ENCODE data around the gene SNTG2.

Gene SNTG2

DNA sequence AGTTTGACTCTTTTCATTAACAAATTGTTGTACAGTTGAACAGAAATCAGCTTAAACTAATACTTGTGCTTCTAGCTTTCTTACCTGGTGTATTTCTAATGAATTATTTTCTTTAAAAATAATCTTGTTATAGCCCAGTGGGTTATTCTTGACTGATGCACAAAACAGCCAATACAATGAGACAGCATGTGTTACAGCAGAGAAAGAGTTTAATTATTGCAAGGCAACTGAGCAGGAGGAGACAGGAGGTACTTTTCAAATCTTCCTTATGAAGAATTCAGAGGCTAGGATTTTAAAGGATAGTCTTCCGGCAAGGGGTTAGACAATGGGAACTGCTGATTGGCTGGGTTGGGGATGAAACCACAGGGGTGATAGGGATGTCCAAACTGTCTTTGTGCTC is 398.1 kb downstream of the SNTG2 start:
- no peaks in the 10 kb centered on the region for H3K36me3 ChIP-seq (ENCODE audit: control insufficient read depth, low read depth, low read length)
- no peak overlapping the region for H3K9ac ChIP-seq (ENCODE audit: low read length)
- H3K9me3 ChIP-seq (ENCODE audit: control insufficient read depth, low read depth, low read length): no peaks in the 10 kb centered on the region
- no peak overlapping the region for H3K4me3 ChIP-seq (ENCODE audit: low read length)
- H3K4me1 ChIP-seq (ENCODE audit: control insufficient read depth, low read depth, low read length): no peaks in the 10 kb centered on the region
- H3K27me3 ChIP-seq (ENCODE audit: control insufficient read depth, insufficient read depth, low read length): no peaks in the 10 kb centered on the region
- H3K27ac ChIP-seq (ENCODE audit: low read length): no peak overlapping the region

DNA sequence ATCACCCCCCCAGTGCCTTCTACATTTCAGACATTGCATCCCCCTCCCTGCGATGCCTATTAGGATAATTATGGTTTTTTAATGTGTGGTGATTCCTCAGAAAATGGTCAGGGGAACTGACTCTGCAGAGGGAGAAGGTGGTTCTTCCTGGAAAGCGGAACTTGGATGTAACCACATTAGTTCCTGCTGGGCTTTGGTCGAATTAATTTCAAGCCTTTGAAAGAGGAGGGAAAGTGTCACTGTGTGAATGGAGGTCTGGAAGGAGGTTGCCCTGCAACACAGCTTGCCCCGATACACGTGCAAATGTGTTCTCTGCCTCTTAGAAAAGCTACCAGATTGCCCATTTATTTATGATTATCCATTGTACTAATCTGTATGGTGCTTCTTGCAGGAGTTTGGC is 399.5 kb downstream of the SNTG2 start:
- Histone ChIP-seq H3K9ac (ENCODE audit: low read length) (no peak overlapping the region), H3K4me3 (ENCODE audit: low read length) (no peak overlapping the region), H3K4me1 (ENCODE audit: control insufficient read depth, low read depth, low read length) (no peaks in the 10 kb centered on the region), H3K36me3 (ENCODE audit: control insufficient read depth, low read depth, low read length) (no peaks in the 10 kb centered on the region), H3K9me3 (ENCODE audit: control insufficient read depth, low read depth, low read length) (no peaks in the 10 kb centered on the region), H3K27me3 (ENCODE audit: control insufficient read depth, insufficient read depth, low read length) (no peaks in the 10 kb centered on the region), H3K27ac (ENCODE audit: low read length) (no peak overlapping the region)

DNA sequence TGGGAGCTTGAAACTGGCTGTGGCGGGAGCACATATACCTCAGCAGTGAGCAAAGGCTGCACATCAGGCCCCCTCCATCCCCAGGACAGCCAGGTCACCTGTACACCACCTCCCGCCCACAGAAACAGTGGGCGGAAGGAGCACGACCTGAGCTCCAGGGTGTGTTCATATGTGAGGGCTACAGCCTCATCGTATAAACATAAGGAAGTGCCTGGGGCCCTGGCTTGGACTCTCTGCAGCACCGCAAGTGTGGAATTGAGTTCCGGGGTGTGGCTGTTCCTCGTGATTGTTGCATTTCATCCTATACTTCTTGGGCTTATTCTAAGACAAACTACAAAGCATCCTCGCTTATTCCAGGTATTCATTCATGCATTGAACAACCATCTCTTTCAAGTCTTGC is 402.5 kb downstream of the SNTG2 start:
- Histone ChIP-seq H3K9ac (ENCODE audit: low read length) (no peak overlapping the region), H3K4me1 (ENCODE audit: control insufficient read depth, low read depth, low read length) (no peaks in the 10 kb centered on the region), H3K27me3 (ENCODE audit: control insufficient read depth, insufficient read depth, low read length) (no peaks in the 10 kb centered on the region), H3K4me3 (ENCODE audit: low read length) (no peak overlapping the region), H3K9me3 (ENCODE audit: control insufficient read depth, low read depth, low read length) (no peaks in the 10 kb centered on the region), H3K36me3 (ENCODE audit: control insufficient read depth, low read depth, low read length) (no peaks in the 10 kb centered on the region), H3K27ac (ENCODE audit: low read length) (no peak overlapping the region)

DNA sequence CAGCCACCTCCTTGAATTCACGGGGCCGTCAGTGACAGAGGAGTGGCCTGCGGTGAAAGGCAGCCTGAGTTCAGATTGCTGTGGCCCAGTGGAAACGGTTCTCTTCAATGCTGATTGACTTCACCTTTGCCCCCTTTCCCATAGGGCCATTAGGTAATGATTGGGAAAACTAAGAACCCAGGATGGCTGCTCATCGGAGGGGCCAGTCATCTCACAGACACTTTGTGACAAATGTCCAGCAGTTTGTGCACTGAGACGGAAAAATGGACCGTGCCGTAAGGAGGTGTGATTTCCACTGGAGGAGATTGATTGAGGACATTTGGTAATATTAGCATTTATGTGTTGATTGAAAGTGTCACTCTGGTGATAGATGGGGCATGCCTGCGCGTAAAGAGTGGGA is 402.9 kb downstream of the SNTG2 start:
- H3K4me3 ChIP-seq (ENCODE audit: low read length): no peak overlapping the region
- no peaks in the 10 kb centered on the region for H3K9me3 ChIP-seq (ENCODE audit: control insufficient read depth, low read depth, low read length)
- H3K36me3 ChIP-seq (ENCODE audit: control insufficient read depth, low read depth, low read length): no peaks in the 10 kb centered on the region
- no peaks in the 10 kb centered on the region for H3K27me3 ChIP-seq (ENCODE audit: control insufficient read depth, insufficient read depth, low read length)
- H3K27ac ChIP-seq (ENCODE audit: low read length): no peak overlapping the region
- no peak overlapping the region for H3K9ac ChIP-seq (ENCODE audit: low read length)
- H3K4me1 ChIP-seq (ENCODE audit: control insufficient read depth, low read depth, low read length): no peaks in the 10 kb centered on the region

DNA sequence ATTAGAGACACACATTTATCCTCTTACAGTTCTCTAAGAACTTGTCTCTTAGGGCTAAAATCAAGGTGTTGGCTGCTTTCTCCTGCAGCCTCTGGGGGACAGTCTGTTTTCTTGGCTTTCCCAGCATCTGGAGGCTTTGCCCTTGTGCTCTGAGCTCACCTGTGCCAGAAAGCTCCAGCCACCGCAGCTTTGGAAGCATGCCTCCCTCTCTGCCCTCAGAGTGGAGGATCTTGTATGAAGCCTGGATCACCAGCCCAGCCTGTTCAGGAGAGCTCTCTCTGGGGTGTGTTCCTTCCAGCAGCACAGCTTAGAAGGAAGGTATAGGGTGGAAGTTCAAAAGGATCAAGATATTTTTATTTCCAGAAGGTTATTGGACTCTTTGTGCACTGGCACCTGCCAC is 409.5 kb downstream of the SNTG2 start:
- Histone ChIP-seq H3K36me3 (ENCODE audit: control insufficient read depth, low read depth, low read length) (no peaks in the 10 kb centered on the region), H3K27ac (ENCODE audit: low read length) (no peak overlapping the region), H3K4me1 (ENCODE audit: control insufficient read depth, low read depth, low read length) (peaks cover 1% of the 10 kb centered on the region), H3K9ac (ENCODE audit: low read length) (no peak overlapping the region), H3K9me3 (ENCODE audit: control insufficient read depth, low read depth, low read length) (no peaks in the 10 kb centered on the region), H3K4me3 (ENCODE audit: low read length) (no peak overlapping the region), H3K27me3 (ENCODE audit: control insufficient read depth, insufficient read depth, low read length) (no peaks in the 10 kb centered on the region)

DNA sequence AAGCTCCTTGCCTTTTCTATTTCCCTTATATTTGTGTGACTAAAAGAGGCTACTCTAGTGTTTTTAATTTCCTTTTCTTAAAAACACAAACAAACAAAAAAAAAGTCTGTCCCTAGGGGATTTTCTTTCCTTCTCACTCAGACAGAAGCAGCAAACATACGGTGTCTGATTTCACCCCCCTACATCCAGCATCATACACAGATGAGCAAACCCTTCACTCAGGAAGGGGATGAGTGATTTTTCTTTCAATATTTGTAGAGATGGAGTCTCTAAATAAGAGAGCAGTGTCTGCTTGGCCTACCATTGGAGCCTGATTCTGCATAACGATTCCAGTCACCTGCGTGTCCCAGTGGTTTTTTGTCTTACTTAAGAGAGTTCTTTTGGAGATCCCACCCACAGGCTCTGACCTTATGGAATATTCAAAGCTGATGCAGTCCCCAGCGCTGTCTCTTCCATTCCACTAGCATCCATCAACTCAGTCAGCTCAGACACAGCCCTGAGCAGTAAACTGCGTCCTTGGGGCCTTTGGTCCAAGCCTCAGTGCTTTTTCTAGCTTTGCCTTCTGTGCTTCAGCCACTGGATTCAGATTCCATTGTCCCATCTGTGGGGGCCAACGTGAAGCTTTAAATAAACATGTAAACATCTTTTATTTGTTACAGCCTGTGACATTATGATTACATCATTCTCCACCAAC is 410.1 kb downstream of the SNTG2 start:
- Histone ChIP-seq H3K27ac (ENCODE audit: low read length) (no peak overlapping the region), H3K4me3 (ENCODE audit: low read length) (no peak overlapping the region), H3K9me3 (ENCODE audit: control insufficient read depth, low read depth, low read length) (no peaks in the 10 kb centered on the region), H3K36me3 (ENCODE audit: control insufficient read depth, low read depth, low read length) (no peaks in the 10 kb centered on the region), H3K9ac (ENCODE audit: low read length) (no peak overlapping the region), H3K27me3 (ENCODE audit: control insufficient read depth, insufficient read depth, low read length) (no peaks in the 10 kb centered on the region), H3K4me1 (ENCODE audit: control insufficient read depth, low read depth, low read length) (peaks cover 7% of the 10 kb centered on the region)

DNA sequence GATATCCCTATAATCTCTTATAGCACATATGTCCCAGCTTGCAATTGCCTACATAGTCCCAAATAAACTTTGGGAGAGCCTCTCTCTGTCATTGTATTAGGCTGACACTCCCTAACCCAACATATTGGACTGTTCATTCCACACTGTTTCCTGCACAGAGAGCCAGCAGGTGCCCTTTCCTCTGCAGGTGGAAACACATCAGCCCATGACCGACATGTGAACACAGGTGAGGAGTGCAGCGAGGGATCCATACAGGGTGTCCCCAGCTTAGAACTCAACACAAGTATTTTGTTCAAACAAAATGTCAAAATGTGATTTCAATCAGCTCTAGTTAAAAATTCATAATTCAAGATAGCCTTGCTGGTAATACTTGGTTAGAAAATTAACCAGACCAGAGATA is 412.7 kb downstream of the SNTG2 start:
- H3K36me3 ChIP-seq (ENCODE audit: control insufficient read depth, low read depth, low read length): no peaks in the 10 kb centered on the region
- no peak overlapping the region for H3K4me3 ChIP-seq (ENCODE audit: low read length)
- H3K4me1 ChIP-seq (ENCODE audit: control insufficient read depth, low read depth, low read length): peaks cover 8% of the 10 kb centered on the region
- H3K27ac ChIP-seq (ENCODE audit: low read length): no peak overlapping the region
- H3K9me3 ChIP-seq (ENCODE audit: control insufficient read depth, low read depth, low read length): no peaks in the 10 kb centered on the region
- H3K27me3 ChIP-seq (ENCODE audit: control insufficient read depth, insufficient read depth, low read length): no peaks in the 10 kb centered on the region
- no peak overlapping the region for H3K9ac ChIP-seq (ENCODE audit: low read length)

DNA sequence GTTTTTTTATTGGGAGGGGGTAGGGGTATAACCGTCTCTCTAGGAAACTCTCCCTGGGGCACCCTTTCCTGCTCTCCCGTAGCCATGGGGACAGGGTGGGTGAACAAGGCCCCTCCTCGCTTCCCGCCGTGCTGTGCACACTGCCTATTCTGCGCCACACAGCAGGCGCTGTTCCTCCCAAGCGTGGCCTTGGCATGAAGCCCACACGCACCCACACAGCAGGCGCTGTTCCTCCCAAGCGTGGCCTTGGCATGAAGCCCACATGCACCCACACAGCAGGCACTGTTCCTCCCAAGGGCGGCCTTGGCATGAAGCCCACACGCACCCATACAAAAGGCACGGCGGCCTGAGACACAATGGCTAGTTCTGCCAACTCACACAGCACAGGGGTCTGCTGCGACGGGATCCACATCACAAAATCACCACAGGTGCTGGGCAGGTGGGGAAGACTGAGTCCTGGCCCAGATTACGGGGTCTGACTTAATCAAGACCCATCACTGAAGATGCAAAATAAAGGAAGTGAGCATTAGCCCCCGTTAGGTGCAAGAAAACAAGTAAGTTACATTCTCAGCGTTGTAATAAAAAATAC is 416.0 kb downstream of the SNTG2 start:
- H3K27ac ChIP-seq (ENCODE audit: low read length): no peak overlapping the region
- H3K9ac ChIP-seq (ENCODE audit: low read length): no peak overlapping the region
- no peaks in the 10 kb centered on the region for H3K9me3 ChIP-seq (ENCODE audit: control insufficient read depth, low read depth, low read length)
- no peaks in the 10 kb centered on the region for H3K36me3 ChIP-seq (ENCODE audit: control insufficient read depth, low read depth, low read length)
- H3K4me3 ChIP-seq (ENCODE audit: low read length): no peak overlapping the region
- no peaks in the 10 kb centered on the region for H3K27me3 ChIP-seq (ENCODE audit: control insufficient read depth, insufficient read depth, low read length)
- peaks cover 8% of the 10 kb centered on the region for H3K4me1 ChIP-seq (ENCODE audit: control insufficient read depth, low read depth, low read length)

DNA sequence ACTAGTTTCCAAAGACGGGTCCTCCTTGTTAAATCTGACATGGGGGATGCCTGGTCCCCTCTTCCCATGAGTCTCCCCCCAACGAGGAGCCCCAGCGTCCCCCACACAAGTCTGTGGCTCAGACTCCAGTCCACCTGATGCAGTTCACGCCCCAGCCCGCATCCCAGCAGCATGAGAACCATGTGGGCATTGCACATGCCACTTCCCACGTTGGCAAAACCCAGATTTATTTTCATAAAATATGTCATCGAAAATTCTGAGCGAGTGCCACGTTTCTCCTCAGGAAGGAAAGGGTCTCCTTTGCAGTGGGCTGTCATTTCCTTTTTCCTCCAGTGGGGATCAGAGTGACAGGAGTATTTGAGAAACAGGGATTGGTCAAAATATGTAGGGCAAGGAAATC is 417.0 kb downstream of the SNTG2 start:
- H3K4me3 ChIP-seq (ENCODE audit: low read length): no peak overlapping the region
- H3K4me1 ChIP-seq (ENCODE audit: control insufficient read depth, low read depth, low read length): peaks cover 8% of the 10 kb centered on the region
- H3K27me3 ChIP-seq (ENCODE audit: control insufficient read depth, insufficient read depth, low read length): no peaks in the 10 kb centered on the region
- H3K36me3 ChIP-seq (ENCODE audit: control insufficient read depth, low read depth, low read length): no peaks in the 10 kb centered on the region
- no peaks in the 10 kb centered on the region for H3K9me3 ChIP-seq (ENCODE audit: control insufficient read depth, low read depth, low read length)
- no peak overlapping the region for H3K27ac ChIP-seq (ENCODE audit: low read length)
- no peak overlapping the region for H3K9ac ChIP-seq (ENCODE audit: low read length)

DNA sequence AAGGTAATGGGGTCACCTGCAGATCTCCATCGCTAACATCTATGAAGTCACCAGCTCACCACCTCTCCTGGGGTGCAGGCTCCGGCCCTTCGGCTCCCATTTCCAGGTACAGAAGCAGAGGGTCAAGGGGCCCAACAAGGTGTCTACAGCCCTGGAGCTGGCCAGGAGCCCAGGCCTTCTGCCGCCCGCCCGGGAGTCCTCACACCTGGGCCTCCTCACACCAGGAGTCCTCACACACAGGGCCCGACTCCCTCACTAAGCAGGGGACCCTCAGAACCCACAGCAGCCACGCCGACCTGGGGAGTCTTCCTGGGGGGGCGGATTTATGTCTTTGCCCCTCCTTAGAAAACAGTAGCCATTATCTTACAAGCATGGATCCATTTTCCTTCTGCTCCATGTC is 419.3 kb downstream of the SNTG2 start:
- Histone ChIP-seq H3K27ac (ENCODE audit: low read length) (no peak overlapping the region), H3K4me3 (ENCODE audit: low read length) (no peak overlapping the region), H3K4me1 (ENCODE audit: control insufficient read depth, low read depth, low read length) (peaks cover 8% of the 10 kb centered on the region), H3K27me3 (ENCODE audit: control insufficient read depth, insufficient read depth, low read length) (no peaks in the 10 kb centered on the region), H3K36me3 (ENCODE audit: control insufficient read depth, low read depth, low read length) (no peaks in the 10 kb centered on the region), H3K9ac (ENCODE audit: low read length) (no peak overlapping the region), H3K9me3 (ENCODE audit: control insufficient read depth, low read depth, low read length) (no peaks in the 10 kb centered on the region)

DNA sequence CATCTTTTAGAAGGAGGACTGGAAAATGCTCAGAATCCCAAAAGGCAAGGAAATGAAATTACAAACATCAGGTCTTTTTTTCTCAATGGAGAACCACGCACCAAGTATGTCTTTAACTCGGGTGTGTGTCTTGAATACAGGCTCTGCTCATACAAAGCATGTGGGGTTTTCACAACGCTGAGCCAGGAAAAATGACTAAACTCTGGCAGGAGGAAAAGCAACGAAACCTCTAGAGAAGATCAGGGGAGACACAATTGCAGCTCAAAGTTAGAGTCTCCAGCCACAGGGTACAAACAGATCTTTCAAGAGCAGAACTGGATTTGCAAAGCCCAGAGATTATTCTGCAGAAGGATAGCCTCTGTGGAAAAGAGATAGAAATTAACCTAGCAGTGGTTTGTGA is 419.8 kb downstream of the SNTG2 start:
- Histone ChIP-seq H3K36me3 (ENCODE audit: control insufficient read depth, low read depth, low read length) (no peaks in the 10 kb centered on the region), H3K9me3 (ENCODE audit: control insufficient read depth, low read depth, low read length) (no peaks in the 10 kb centered on the region), H3K4me1 (ENCODE audit: control insufficient read depth, low read depth, low read length) (peaks cover 4% of the 10 kb centered on the region), H3K27ac (ENCODE audit: low read length) (no peak overlapping the region), H3K4me3 (ENCODE audit: low read length) (no peak overlapping the region), H3K9ac (ENCODE audit: low read length) (no peak overlapping the region), H3K27me3 (ENCODE audit: control insufficient read depth, insufficient read depth, low read length) (no peaks in the 10 kb centered on the region)

DNA sequence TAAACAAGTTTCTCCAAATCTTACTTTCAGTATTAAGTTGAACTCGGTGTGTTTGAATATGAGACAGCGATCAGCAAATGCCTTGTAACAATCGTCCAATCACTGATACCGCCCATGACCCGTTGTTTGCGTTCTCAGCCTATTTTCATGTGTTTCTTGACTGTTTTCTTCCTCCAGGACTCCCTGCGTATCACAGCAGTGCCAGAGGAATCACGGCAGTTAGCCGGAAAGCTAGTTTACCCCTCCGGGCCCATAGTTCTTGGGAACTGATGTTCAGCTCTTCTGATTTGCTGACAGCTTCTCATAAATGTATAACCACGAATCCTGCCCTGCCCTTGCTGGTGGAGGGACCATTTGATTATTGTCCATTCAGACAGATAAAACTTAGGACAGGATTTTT is 420.4 kb downstream of the SNTG2 start:
- no peaks in the 10 kb centered on the region for H3K27me3 ChIP-seq (ENCODE audit: control insufficient read depth, insufficient read depth, low read length)
- H3K9ac ChIP-seq (ENCODE audit: low read length): no peak overlapping the region
- H3K9me3 ChIP-seq (ENCODE audit: control insufficient read depth, low read depth, low read length): no peaks in the 10 kb centered on the region
- no peaks in the 10 kb centered on the region for H3K36me3 ChIP-seq (ENCODE audit: control insufficient read depth, low read depth, low read length)
- H3K4me3 ChIP-seq (ENCODE audit: low read length): no peak overlapping the region
- no peak overlapping the region for H3K27ac ChIP-seq (ENCODE audit: low read length)
- no peaks in the 10 kb centered on the region for H3K4me1 ChIP-seq (ENCODE audit: control insufficient read depth, low read depth, low read length)
